HEK293 (cell line): ENCODE results near the gene OGFRL1.

Experiments
- ZNF133 ChIP-seq: fragments of 450-650 bp; formaldehyde crosslinking; IDR thresholded peaks from 2 replicates; pipeline ENCODE4 v1.5.1; 2016; ENCODE audit warnings: missing biosample characterization, missing genetic modification characterization
- TF ChIP-seq, protein P1 (sequence below): fragments of 450-650 bp; formaldehyde crosslinking; IDR thresholded peaks from 2 replicates; pipeline ENCODE4 v1.5.1; 2016; ENCODE audit warnings: missing biosample characterization, missing genetic modification characterization
- TF ChIP-seq, protein P2 (sequence below): fragments of 450-650 bp; formaldehyde crosslinking; IDR thresholded peaks from 2 replicates; pipeline ENCODE4 v1.5.1; 2016; ENCODE audit warnings: missing biosample characterization, missing genetic modification characterization
- TF ChIP-seq, protein P3 (sequence below): fragments of 450-650 bp; formaldehyde crosslinking; IDR thresholded peaks from 2 replicates; pipeline ENCODE4 v1.5.1; 2017; ENCODE audit warnings: missing biosample characterization, mild to moderate bottlenecking, missing genetic modification characterization, moderate library complexity
- TF ChIP-seq, protein P4 (sequence below): fragments of 450-650 bp; formaldehyde crosslinking; IDR thresholded peaks from 2 replicates; pipeline ENCODE4 v1.5.1; 2016; ENCODE audit warnings: missing biosample characterization, missing genetic modification characterization

DNA sequence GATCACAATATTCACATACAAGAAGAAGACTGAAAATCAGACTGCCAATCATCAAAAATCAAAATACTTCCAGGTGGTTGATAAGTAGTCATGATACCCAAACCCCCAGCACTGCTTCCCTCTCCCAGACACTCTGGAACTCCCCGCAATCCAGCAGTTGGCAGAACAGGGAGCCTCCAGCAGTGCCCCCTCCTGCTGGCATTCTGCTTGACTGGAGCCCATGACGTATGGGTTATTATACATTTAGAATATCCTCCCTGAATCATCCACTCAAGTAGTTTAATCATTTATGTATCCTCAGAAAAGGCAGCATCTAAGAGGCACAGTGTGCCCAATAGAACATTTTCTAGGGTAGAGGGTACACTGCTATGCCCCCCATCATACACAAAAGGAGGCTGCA, 9.3 kb upstream of the OGFRL1 start:
- TF ChIP-seq, protein P1, sequence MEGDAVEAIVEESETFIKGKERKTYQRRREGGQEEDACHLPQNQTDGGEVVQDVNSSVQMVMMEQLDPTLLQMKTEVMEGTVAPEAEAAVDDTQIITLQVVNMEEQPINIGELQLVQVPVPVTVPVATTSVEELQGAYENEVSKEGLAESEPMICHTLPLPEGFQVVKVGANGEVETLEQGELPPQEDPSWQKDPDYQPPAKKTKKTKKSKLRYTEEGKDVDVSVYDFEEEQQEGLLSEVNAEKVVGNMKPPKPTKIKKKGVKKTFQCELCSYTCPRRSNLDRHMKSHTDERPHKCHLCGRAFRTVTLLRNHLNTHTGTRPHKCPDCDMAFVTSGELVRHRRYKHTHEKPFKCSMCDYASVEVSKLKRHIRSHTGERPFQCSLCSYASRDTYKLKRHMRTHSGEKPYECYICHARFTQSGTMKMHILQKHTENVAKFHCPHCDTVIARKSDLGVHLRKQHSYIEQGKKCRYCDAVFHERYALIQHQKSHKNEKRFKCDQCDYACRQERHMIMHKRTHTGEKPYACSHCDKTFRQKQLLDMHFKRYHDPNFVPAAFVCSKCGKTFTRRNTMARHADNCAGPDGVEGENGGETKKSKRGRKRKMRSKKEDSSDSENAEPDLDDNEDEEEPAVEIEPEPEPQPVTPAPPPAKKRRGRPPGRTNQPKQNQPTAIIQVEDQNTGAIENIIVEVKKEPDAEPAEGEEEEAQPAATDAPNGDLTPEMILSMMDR (tag by site-specific recombination): no peak
- TF ChIP-seq, protein P2, sequence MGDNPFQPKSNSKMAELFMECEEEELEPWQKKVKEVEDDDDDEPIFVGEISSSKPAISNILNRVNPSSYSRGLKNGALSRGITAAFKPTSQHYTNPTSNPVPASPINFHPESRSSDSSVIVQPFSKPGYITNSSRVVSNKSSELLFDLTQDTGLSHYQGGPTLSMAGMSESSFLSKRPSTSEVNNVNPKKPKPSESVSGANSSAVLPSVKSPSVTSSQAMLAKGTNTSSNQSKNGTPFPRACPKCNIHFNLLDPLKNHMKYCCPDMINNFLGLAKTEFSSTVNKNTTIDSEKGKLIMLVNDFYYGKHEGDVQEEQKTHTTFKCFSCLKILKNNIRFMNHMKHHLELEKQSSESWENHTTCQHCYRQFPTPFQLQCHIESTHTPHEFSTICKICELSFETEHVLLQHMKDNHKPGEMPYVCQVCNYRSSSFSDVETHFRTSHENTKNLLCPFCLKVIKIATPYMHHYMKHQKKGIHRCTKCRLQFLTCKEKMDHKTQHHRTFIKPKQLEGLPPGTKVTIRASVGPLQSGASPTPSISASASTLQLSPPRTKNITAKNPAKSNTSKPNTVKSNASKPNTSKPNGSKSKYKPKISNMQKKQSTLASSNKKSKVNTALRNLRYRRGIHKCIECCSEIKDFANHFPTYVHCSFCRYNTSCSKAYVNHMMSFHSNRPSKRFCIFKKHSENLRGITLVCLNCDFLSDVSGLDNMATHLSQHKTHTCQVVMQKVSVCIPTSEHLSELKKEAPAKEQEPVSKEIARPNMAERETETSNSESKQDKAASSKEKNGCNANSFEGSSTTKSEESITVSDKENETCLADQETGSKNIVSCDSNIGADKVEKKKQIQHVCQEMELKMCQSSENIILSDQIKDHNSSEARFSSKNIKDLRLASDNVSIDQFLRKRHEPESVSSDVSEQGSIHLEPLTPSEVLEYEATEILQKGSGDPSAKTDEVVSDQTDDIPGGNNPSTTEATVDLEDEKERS (tag by site-specific recombination): no peak
- no peak for TF ChIP-seq ZNF133 (tag by site-specific recombination)
- TF ChIP-seq, protein P3, sequence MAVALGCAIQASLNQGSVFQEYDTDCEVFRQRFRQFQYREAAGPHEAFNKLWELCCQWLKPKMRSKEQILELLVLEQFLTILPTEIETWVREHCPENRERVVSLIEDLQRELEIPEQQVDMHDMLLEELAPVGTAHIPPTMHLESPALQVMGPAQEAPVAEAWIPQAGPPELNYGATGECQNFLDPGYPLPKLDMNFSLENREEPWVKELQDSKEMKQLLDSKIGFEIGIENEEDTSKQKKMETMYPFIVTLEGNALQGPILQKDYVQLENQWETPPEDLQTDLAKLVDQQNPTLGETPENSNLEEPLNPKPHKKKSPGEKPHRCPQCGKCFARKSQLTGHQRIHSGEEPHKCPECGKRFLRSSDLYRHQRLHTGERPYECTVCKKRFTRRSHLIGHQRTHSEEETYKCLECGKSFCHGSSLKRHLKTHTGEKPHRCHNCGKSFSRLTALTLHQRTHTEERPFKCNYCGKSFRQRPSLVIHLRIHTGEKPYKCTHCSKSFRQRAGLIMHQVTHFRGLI (tag by site-specific recombination): no peak
- TF ChIP-seq, protein P4, sequence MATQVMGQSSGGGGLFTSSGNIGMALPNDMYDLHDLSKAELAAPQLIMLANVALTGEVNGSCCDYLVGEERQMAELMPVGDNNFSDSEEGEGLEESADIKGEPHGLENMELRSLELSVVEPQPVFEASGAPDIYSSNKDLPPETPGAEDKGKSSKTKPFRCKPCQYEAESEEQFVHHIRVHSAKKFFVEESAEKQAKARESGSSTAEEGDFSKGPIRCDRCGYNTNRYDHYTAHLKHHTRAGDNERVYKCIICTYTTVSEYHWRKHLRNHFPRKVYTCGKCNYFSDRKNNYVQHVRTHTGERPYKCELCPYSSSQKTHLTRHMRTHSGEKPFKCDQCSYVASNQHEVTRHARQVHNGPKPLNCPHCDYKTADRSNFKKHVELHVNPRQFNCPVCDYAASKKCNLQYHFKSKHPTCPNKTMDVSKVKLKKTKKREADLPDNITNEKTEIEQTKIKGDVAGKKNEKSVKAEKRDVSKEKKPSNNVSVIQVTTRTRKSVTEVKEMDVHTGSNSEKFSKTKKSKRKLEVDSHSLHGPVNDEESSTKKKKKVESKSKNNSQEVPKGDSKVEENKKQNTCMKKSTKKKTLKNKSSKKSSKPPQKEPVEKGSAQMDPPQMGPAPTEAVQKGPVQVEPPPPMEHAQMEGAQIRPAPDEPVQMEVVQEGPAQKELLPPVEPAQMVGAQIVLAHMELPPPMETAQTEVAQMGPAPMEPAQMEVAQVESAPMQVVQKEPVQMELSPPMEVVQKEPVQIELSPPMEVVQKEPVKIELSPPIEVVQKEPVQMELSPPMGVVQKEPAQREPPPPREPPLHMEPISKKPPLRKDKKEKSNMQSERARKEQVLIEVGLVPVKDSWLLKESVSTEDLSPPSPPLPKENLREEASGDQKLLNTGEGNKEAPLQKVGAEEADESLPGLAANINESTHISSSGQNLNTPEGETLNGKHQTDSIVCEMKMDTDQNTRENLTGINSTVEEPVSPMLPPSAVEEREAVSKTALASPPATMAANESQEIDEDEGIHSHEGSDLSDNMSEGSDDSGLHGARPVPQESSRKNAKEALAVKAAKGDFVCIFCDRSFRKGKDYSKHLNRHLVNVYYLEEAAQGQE (tag by site-specific recombination): no peak
